ENCODE measurements around the gene ECHDC3.

Gene ECHDC3

GRCh38 chr10:11762706-11763500, 20.7 kb downstream of the ECHDC3 start:
- in situ Hi-C loops (cut with HindIII; ENCODE audit: low pct_ligation_motif_present, low pct_unique_long_range_greater_than_20kb, low sequenced_read_pairs), result loop anchor here (25.0 kb wide), 1 partner anchor 251 kb away; no protein-coding TSS in a partner anchor

DNA sequence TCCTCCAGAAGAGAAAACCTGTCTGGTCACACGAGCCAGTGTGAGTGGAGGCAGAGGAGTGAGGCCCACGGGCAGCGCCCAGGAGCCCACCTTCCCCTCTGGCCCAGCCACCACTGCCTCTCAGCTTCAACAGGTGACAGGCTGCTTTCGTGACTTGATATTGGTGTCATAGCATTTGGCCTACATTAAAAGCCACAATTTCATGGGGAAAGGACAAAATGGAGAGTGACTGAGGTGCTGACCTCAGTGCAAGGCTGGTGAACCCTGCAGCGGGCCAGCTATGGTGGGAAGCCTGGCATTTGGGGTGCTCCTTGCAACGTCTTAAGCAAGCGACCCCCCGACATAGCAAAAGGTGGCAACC, 21.3 kb downstream of the ECHDC3 start:
- in situ Hi-C loops (cut with HindIII; ENCODE audit: low pct_ligation_motif_present, low pct_unique_long_range_greater_than_20kb, low sequenced_read_pairs), result loop anchor here (25.0 kb wide), 1 partner anchor 251 kb away; no protein-coding TSS in a partner anchor
- no peak for DNase-seq

More at GRCh38 chr10:11762706-11763500, 20.7 kb downstream of the ECHDC3 start:
- DNase-seq, result no peak

- DNase-seq, result no peak
- in situ Hi-C loops (cut with HindIII; ENCODE audit: low pct_ligation_motif_present, low pct_unique_long_range_greater_than_20kb, low sequenced_read_pairs), result loop anchor here (25.0 kb wide), 1 partner anchor 253 kb away; no protein-coding TSS in a partner anchor
Measured at GRCh38 chr10:11765141-11765540, 23.0 kb downstream of the ECHDC3 start.

GRCh38 chr10:11772575-11773288, 30.6 kb downstream of the ECHDC3 start:
- in situ Hi-C loops (cut with HindIII; ENCODE audit: low pct_ligation_motif_present, low pct_unique_long_range_greater_than_20kb, low sequenced_read_pairs), result loop anchor here (25.0 kb wide), 1 partner anchor 260 kb away; no protein-coding TSS in a partner anchor
- DNase-seq, result no peak

DNA sequence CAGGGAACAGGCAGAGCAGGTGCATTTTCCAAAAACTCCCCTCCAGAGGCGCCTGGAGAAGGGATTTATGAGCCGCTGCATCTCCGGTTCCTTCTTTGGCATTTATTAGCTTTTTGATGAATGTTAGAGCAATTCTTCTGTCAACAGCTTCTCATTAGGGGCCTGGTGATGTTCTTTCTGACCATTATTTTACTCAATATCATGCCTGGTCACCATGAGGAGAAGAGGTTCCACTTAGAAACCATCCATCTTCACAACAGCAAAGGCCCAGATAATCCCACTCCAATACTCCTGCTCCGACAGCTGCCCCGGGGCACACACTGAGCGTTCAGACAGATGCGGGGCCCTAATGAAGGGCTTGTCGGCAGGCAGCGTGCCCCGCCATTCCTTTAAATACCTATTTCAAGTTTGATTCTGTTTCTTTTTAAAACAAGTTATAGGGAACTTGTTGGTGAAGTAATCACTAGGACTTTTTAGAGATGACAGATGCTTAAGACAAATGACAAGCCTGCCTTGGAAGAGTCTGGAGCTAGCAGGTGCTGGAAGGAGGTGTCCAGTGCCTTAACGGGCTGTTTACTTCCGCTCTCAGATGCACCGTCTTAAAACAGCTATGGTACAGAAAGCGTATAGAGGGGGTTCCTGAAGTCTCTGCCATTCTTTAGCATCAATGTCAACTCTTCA, 31.7 kb downstream of the ECHDC3 start:
- in situ Hi-C loops (cut with HindIII; ENCODE audit: low pct_ligation_motif_present, low pct_unique_long_range_greater_than_20kb, low sequenced_read_pairs), result loop anchor here (25.0 kb wide), 1 partner anchor 262 kb away; no protein-coding TSS in a partner anchor
- DNase-seq, result no peak

- in situ Hi-C loops (cut with HindIII; ENCODE audit: low pct_ligation_motif_present, low pct_unique_long_range_greater_than_20kb, low sequenced_read_pairs), result no loop called here
- no peak for DNase-seq
Measured at GRCh38 chr10:11775412-11775811, 33.2 kb downstream of the ECHDC3 start.

- DNase-seq, result no peak
- in situ Hi-C loops (cut with HindIII; ENCODE audit: low pct_ligation_motif_present, low pct_unique_long_range_greater_than_20kb, low sequenced_read_pairs), result no loop called here
Measured at GRCh38 chr10:11776080-11776479, 33.9 kb downstream of the ECHDC3 start.

- in situ Hi-C loops (cut with HindIII; ENCODE audit: low pct_ligation_motif_present, low pct_unique_long_range_greater_than_20kb, low sequenced_read_pairs), result no loop called here
- no peak for DNase-seq
Measured at GRCh38 chr10:11781114-11781513, 38.9 kb downstream of the ECHDC3 start.

- in situ Hi-C loops (cut with HindIII; ENCODE audit: low pct_ligation_motif_present, low pct_unique_long_range_greater_than_20kb, low sequenced_read_pairs), result no loop called here
- DNase-seq, result peak; percentile 62
Measured at GRCh38 chr10:11782793-11783557, 40.8 kb downstream of the ECHDC3 start.

DNA sequence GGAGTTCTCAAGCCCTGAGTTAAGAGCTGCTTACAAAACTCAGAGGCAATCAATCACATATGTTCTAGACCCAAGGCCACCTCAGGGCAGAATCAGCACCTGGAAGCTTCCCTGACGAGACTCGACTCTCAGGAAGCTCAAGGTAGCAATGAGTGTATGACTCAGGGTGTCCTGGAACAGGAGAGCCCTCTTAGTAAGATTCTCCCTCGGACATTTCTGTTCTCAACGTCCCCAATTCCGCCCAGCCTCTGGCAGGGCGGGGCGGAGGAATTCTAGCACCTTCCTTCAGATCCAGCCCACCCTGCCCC, 41.3 kb downstream of the ECHDC3 start:
- in situ Hi-C loops (cut with HindIII; ENCODE audit: low pct_ligation_motif_present, low pct_unique_long_range_greater_than_20kb, low sequenced_read_pairs), result no loop called here
- DNase-seq, result no peak

- in situ Hi-C loops (cut with HindIII; ENCODE audit: low pct_ligation_motif_present, low pct_unique_long_range_greater_than_20kb, low sequenced_read_pairs), result no loop called here
- DNase-seq, result no peak
Measured at GRCh38 chr10:11787374-11787773, 45.2 kb downstream of the ECHDC3 start.

- DNase-seq, result no peak
- in situ Hi-C loops (cut with HindIII; ENCODE audit: low pct_ligation_motif_present, low pct_unique_long_range_greater_than_20kb, low sequenced_read_pairs), result no loop called here
Measured at GRCh38 chr10:11787846-11788245, 45.7 kb downstream of the ECHDC3 start.

DNA sequence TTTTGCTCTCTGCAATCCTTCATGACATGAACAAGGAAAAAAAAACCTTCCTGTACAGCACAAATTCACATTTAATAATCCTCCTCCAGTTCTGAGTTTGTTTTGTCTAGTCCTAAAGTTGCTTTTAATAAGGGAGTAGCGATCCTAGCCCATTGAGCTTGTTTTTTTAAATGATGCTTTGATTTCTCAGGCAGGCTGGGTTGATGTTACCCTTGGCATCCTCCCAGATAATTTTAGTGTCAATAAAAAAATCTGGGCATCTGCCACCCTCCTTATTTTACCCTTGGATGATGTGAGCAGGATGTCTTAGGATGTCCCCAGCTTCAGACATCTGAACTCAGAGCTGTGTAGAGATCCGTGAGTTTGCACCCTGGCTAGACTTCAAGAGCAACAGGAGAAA, 47.1 kb downstream of the ECHDC3 start:
- DNase-seq, result no peak
- in situ Hi-C loops (cut with HindIII; ENCODE audit: low pct_ligation_motif_present, low pct_unique_long_range_greater_than_20kb, low sequenced_read_pairs), result no loop called here

DNA sequence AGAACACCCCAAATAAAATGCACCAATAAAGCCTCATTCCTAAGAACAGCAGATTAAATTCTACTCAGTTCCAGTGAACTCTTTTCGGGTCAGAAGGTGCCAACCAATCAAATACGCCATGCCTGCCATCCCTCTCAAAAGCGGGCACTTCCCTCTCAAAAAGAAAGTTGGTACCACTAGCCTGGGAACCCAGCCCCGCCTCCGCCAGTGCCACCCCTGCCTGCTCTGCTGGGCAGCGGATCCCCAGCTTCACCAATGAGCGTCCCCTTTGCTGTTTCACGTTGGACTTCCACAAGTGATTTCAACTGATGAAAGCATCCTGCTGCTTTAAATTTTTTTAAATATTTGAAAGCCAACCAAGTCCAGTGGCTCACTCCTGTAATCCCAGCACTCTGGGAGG, 47.8 kb downstream of the ECHDC3 start:
- DNase-seq, result no peak
- in situ Hi-C loops (cut with HindIII; ENCODE audit: low pct_ligation_motif_present, low pct_unique_long_range_greater_than_20kb, low sequenced_read_pairs), result no loop called here

- in situ Hi-C loops (cut with HindIII; ENCODE audit: low pct_ligation_motif_present, low pct_unique_long_range_greater_than_20kb, low sequenced_read_pairs), result no loop called here
- peak; percentile 96 for DNase-seq
Measured at GRCh38 chr10:11793762-11794479, 51.7 kb downstream of the ECHDC3 start.

DNA sequence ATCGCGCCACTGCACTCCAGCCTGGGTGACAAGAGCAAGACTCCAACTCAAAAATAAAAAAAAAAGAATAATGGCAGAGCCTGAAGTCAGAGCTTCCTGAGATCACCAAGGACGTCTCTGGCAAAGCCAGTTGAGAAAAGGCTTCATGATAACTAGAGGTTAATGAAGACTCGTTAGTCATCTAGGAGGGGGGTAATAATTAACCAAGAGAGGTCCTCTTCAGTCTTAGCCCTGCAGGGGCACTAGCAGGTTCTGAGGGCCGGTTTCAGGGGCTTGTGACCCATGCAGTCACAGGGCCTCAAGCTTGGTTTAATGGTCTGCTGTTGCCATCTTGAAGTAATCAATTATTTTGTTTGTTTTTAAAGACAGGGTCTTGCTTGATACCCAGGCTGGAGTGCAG, 52.4 kb downstream of the ECHDC3 start:
- in situ Hi-C loops (cut with HindIII; ENCODE audit: low pct_ligation_motif_present, low pct_unique_long_range_greater_than_20kb, low sequenced_read_pairs), result no loop called here
- DNase-seq, result peak; percentile 72

GRCh38 chr10:11795101-11795920, 53.1 kb downstream of the ECHDC3 start:
- DNase-seq, result no peak
- in situ Hi-C loops (cut with HindIII; ENCODE audit: low pct_ligation_motif_present, low pct_unique_long_range_greater_than_20kb, low sequenced_read_pairs), result no loop called here
